Stomach (tissue), 9 donors: ENCODE results near the gene PDE3A. TPM values are rescaled to one million over a fixed set of nuclear protein-coding genes. Genes with fewer than 3 reads are reported as not detected.

Experiments
- DNase-seq, 2 donors: peaks; one replicate each; pipeline versions ENCODE4 v3.0.0 to v3.0.0-alpha.2; 2013 to 2019
- H3K27ac ChIP-seq, 5 donors: fragments of 200-600 bp in 4 of 5; sonication (generic) in 4 of 5; one replicate each; pipeline ENCODE4 v1.5.1; 2013 to 2019; ENCODE audit warnings: mild to moderate bottlenecking in 1 of 5, moderate library complexity in 1 of 5
- H3K27me3 ChIP-seq, 3 donors: fragments of 200-600 bp; sonication (generic); one replicate each; pipeline ENCODE4 v1.5.1; 2017 to 2019; ENCODE audit warnings: mixed run types in 1 of 3
- H3K36me3 ChIP-seq, 4 donors: fragments of 200-600 bp; sonication (generic); 1 replicate in 3 of 4; 2 replicates in 1 of 4; pipeline ENCODE4 v1.5.1; 2016 to 2019
- H3K4me1 ChIP-seq, 4 donors: fragments of 200-600 bp; sonication (generic); one replicate each; pipeline ENCODE4 v1.5.1; 2016 to 2019
- H3K4me3 ChIP-seq, 4 donors: fragments of 200-600 bp; sonication (generic) in 3 of 4; one replicate each; pipeline ENCODE4 v1.5.1; 2016 to 2019; ENCODE audit warnings: mild to moderate bottlenecking in 1 of 4
- H3K9me3 ChIP-seq, 4 donors: fragments of 200-600 bp; sonication (generic); one replicate each; pipeline ENCODE4 v1.5.1; 2016 to 2019
- CTCF ChIP-seq, 7 experiments: fragments of 450-650 bp in 4 of 7; fragments of 200-600 bp in 3 of 7; sonication (generic) in 3 of 7; IDR thresholded peaks; one replicate each; pipeline ENCODE4 v1.5.1; 2016 to 2019; ENCODE audit warnings: antibody characterized with exemption in 7 of 7, control low read depth in 2 of 7, mild to moderate bottlenecking in 1 of 7
- EP300 ChIP-seq: sonication (generic); formaldehyde crosslinking; IDR thresholded peaks from one replicate; pipeline ENCODE4 v1.6.1; 2017; ENCODE audit warnings: antibody characterized with exemption
- POLR2A ChIP-seq, 4 donors: fragments of 450-650 bp; IDR thresholded peaks; one replicate each; pipeline ENCODE4 v1.6.1; 2016; ENCODE audit warnings: antibody characterized with exemption in 4 of 4, control low read depth in 2 of 4, mild to moderate bottlenecking in 1 of 4, moderate library complexity in 1 of 4
- POLR2AphosphoS5 ChIP-seq, 3 donors: sonication (generic); formaldehyde crosslinking; IDR thresholded peaks; one replicate each; pipeline ENCODE4 v1.6.1; 2016; ENCODE audit warnings: antibody characterized with exemption in 3 of 3
- WGBS, 5 donors: extraction: QIAGEN DNeasy Blood & Tissue Kit in 3 of 5; methylation state at CpG; one replicate each; pipeline versions ENCODE4 v1.1.5 to v1.1.7; 2013 to 2018; 5-methylcytosine and 5-hydroxymethylcytosine counted together
- intact Hi-C: fragments of 100-400 bp; cut with DNase I; formaldehyde crosslinking; loops from one replicate; pipeline ENCODE4 v1.15.1; 2023; ENCODE audit warnings: low total_unique reads
- polyA plus RNA-seq, 3 donors: library from polyadenylated mRNA; stranded (reverse); fragments of 200-250 nt; gene quantifications; one replicate each; pipeline ENCODE4 v1.2.3, GENCODE V29; 2013
- total RNA-seq, 5 donors: library from RNA; depleted of rRNA; stranded (reverse); fragments of >200 nt; gene quantifications; one replicate each; pipeline versions ENCODE4 v1.1.0 to v1.2.3, GENCODE V29; 2014 to 2016
- donor health status: healthy with polysubstance abuse.
- donor health status: Bipolar disorder and iron deficiency.
- donor health status: healthy.

Gene PDE3A
- total and polyA plus RNA-seq, 8 donors: 0.19 to 50.9 (median 12.0) TPM

- H3K36me3 ChIP-seq: no peaks in the 10 kb centered on the region
- H3K4me3 ChIP-seq: no peak overlapping the region
- no peak overlapping the region for H3K27ac ChIP-seq
- no peaks in the 10 kb centered on the region for H3K9me3 ChIP-seq
- TF ChIP-seq POLR2AphosphoS5 (IDR thresholded peaks at IDR 0.05): no peak
- no peak for TF ChIP-seq POLR2A (IDR thresholded peaks at IDR 0.05)
- TF ChIP-seq CTCF (IDR thresholded peaks at IDR 0.05): no peak
- TF ChIP-seq EP300: no peak
- 75 to 90% (median 85%) methylated on average over 4 of the region's 4 CpGs for WGBS, 5 donors
- DNase-seq: no peak
- intact Hi-C loops: no loop called here
- H3K27me3 ChIP-seq: no peaks in the 10 kb centered on the region
- H3K4me1 ChIP-seq: peaks cover 0 to 8% (median 0%) of the 10 kb centered on the region in 4 donors
These were observed 350.0 kb downstream of the PDE3A start for GRCh38 chr12:20718294-20718693.

GRCh38 chr12:20722142-20722541 is 353.8 kb downstream of the PDE3A start:
- intact Hi-C loops: no loop called here
- H3K9me3 ChIP-seq: no peaks in the 10 kb centered on the region
- WGBS, 5 donors: 32 to 65% (median 43%) methylated on average over 1 of the region's 1 CpG
- H3K27ac ChIP-seq: no peak overlapping the region
- no peak for DNase-seq
- TF ChIP-seq POLR2A (IDR thresholded peaks at IDR 0.05): no peak
- TF ChIP-seq EP300: no peak
- no peak for TF ChIP-seq POLR2AphosphoS5 (IDR thresholded peaks at IDR 0.05)
- no peak for TF ChIP-seq CTCF (IDR thresholded peaks at IDR 0.05)
- H3K27me3 ChIP-seq: no peaks in the 10 kb centered on the region
- no peak overlapping the region for H3K4me3 ChIP-seq
- no peaks in the 10 kb centered on the region for H3K4me1 ChIP-seq
- no peaks in the 10 kb centered on the region for H3K36me3 ChIP-seq

- no peaks in the 10 kb centered on the region for H3K9me3 ChIP-seq
- no peak for TF ChIP-seq POLR2A (IDR thresholded peaks at IDR 0.05)
- no peak for TF ChIP-seq EP300
- no peak for TF ChIP-seq POLR2AphosphoS5 (IDR thresholded peaks at IDR 0.05)
- no peak for TF ChIP-seq CTCF (IDR thresholded peaks at IDR 0.05)
- H3K27ac ChIP-seq: no peak overlapping the region
- peaks cover 0 to 9% (median 2%) of the 10 kb centered on the region in 4 donors for H3K4me1 ChIP-seq
- H3K27me3 ChIP-seq: no peaks in the 10 kb centered on the region
- 26 to 56% (median 43%) methylated on average over 1 of the region's 1 CpG for WGBS, 5 donors
- intact Hi-C loops: no loop called here
- H3K36me3 ChIP-seq: no peaks in the 10 kb centered on the region
- no peak overlapping the region for H3K4me3 ChIP-seq
- DNase-seq: no peak
These were observed 362.9 kb downstream of the PDE3A start for GRCh38 chr12:20731274-20731673.
